Ammon's horn (tissue), 1 donor: ENCODE measurements around the gene WNK2.

Source experiments
- DNase-seq: peaks from one replicate; pipeline ENCODE4 v3.0.0-alpha.2; 2016; ENCODE audit warnings: low spot score

WNK2 gene

GRCh38 chr9:93255494-93255867, 71.5 kb downstream of the WNK2 start:
- DNase-seq, result no peak

- no peak for DNase-seq
These were observed 72.3 kb downstream of the WNK2 start for GRCh38 chr9:93255994-93256877.

- no peak for DNase-seq
These were observed 73.2 kb downstream of the WNK2 start for GRCh38 chr9:93256878-93257807.

GRCh38 chr9:93257808-93258331, 73.9 kb downstream of the WNK2 start:
- DNase-seq, result no peak

GRCh38 chr9:93258419-93258817, 74.5 kb downstream of the WNK2 start:
- DNase-seq, result no peak

- no peak for DNase-seq
These were observed 75.0 kb downstream of the WNK2 start for GRCh38 chr9:93258818-93259489.

- DNase-seq, result no peak
These were observed 75.7 kb downstream of the WNK2 start for GRCh38 chr9:93259490-93260262.

- no peak for DNase-seq
These were observed 76.5 kb downstream of the WNK2 start for GRCh38 chr9:93260263-93261066.

- DNase-seq, result no peak
These were observed 77.3 kb downstream of the WNK2 start for GRCh38 chr9:93261281-93261680.

- no peak for DNase-seq
These were observed 78.0 kb downstream of the WNK2 start for GRCh38 chr9:93261735-93262523.

- DNase-seq, result no peak
These were observed 78.8 kb downstream of the WNK2 start for GRCh38 chr9:93262537-93263310.

- DNase-seq, result no peak
These were observed 79.6 kb downstream of the WNK2 start for GRCh38 chr9:93263334-93264229.

GRCh38 chr9:93264338-93265125, 80.6 kb downstream of the WNK2 start:
- no peak for DNase-seq

GRCh38 chr9:93265301-93265971, 81.5 kb downstream of the WNK2 start:
- DNase-seq, result no peak

GRCh38 chr9:93265972-93266371, 82.0 kb downstream of the WNK2 start:
- DNase-seq, result no peak

- DNase-seq, result no peak
These were observed 82.6 kb downstream of the WNK2 start for GRCh38 chr9:93266521-93267001.
